NCI-H526 treated with DMSO at 0.1 percent for 48 hours (cell line): ENCODE measurements around the gene OSBPL10.

Experiments
- DNase-seq: peaks from one replicate; lab custom pipeline; 2025; lab: John Stamatoyannopoulos, UW

Gene OSBPL10

DNA sequence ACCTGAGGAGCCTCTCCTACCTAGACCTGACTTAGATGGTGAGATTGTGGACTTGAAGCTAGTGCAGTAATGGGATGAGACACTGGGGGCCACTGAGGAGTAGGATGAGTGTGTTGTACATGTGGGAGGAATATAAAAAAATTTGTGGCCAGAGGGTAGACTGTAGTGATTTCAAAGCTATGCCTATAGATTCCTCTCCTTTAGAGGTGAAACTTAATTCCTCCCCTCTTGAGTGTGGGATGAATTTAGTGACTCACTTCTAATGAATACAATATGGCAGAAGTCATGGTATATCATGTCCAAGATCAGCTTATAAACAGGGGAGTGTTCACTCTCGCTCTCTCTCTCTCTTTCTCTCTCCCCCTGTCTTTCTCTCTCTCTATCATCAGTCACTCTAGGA is 7.2 kb upstream of the OSBPL10 start:
- no peak for DNase-seq

DNA sequence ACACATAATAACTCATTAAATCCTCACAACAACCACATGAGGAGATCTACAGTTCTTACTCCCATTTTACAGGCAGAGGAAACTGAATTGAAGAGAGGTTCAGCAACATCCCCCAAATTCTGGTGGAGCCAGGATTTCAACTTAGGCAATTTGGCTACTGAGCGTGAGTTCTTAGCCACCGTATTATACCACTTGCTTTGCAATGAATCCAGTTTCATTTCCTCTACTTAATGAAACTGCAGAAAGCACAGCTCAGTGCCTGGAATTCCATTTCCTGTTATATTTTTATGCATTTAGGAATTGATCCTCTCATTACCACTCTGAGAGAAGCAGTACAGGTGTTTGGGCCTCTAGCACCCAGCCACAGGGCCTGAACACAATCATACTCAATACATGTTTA is 4.8 kb upstream of the OSBPL10 start:
- DNase-seq, result no peak

DNA sequence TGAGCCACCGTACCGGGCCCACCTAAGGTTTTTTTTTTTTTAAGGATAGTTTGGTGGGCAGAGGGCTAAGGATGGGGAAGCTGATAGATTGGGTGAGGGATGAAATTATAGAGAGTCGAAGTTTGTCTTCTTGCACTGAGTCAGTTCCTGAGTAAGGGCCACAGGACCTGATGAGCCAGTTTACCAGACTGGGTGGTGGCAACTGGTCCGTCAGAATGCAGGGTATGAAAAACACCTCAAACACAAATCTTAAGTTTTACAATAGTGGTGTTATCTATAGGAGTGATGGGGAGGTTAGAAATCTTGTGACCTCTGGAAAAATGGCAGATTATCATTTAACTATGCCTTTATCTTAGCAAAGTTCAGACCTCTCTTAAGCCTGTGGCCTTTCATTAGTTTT is 3.3 kb upstream of the OSBPL10 start:
- DNase-seq, result no peak

DNA sequence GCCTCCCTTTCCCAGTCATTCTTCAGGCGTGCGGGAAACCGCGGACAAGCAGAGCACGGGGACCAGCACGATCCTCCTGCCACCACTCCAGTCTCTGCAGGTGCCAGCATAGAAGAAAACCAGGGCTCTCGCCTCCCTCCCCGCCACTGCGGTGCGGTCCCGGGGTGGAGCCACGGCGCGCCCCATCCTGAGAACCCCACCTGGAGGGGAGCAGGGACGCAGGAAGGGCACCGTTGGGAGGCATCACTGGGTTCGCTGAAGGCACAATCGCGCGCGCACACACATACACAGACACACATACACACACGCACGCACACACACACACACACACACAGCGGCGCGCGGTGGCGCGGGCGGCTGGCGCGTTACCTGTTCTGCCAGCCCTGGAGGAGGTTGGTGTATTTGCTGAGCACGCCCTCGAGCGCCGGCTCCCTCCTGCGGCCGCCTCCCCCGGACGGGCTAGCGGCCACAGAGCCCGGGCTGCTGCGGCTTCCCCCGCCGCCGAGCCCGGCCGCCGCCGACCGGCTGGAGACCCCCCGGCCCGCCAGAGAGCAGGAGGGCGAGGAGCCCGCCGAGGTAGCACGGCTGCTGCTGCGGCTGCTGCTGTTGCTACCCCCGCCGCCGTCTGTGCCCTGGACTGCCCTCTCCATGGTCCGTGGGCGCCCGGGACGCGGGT is 394 bp downstream of the OSBPL10 start:
- peak; percentile 53 for DNase-seq

DNA sequence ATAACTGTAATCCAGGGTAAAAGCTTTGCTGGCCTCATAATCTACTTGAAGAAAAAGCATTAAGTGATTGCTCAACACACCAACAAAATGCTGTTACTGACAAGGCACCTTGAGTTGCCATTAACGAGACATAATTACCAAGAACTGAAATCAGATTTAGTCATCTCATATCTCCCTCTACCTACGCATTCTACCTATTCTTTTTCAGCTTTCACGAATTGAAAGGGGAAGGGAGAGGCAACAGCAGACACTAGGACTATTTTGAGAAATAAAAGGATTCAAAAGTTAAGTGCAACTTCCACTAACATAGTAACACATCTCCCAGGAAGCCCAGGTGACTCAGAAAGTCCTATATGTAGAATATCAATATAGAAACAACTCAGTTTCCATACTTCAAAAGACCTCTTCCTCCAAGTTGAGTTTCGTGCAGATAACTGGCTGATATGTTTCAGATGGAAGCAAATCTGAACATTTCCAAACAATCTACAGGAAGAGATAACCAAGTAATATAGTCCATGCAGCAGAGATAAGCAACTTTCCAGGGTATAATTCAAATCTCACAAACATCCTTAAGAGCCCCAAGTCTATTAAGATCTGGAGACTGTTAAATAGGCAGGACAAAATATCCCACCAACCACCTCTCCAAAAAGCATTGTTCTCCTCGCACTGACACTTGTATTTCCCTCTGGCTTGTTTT is 1.9 kb downstream of the OSBPL10 start:
- no peak for DNase-seq

DNA sequence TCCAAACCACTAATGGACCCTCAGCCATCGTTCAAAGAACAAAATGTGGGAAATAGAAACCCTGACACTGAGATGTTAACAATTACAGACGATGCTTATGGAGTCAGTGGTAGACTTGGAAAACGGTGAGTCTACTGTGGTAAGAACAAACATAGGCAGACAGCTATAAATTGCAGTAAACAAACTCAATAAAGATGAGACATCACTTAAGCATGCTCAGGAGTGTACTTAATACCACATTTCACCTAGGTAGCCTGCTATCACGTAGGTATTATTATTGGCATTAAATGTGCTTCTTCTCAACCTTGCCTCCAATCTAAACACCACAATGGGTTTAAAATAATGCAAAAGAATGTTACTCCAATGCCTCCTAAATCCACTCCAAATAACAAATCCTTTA is 2.5 kb downstream of the OSBPL10 start:
- no peak for DNase-seq

DNA sequence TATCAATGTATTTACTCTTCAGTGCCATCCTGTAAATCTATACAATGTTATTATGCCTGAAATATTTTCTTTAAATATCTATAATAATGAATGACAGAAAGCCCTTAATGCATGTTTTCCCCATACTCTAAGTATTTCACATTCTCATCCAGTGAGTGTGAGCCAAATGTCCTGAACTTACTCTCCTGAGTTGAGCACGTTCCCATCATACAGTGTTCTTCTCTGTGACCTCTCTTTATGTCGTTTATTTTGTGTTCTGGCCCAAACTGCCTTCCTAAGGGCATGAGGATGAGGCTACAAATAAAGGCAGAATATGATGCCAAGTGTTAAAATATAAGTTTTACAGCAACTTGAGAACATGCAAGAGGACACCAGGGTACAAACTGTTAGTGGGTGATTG is 3.3 kb downstream of the OSBPL10 start:
- DNase-seq, result no peak

DNA sequence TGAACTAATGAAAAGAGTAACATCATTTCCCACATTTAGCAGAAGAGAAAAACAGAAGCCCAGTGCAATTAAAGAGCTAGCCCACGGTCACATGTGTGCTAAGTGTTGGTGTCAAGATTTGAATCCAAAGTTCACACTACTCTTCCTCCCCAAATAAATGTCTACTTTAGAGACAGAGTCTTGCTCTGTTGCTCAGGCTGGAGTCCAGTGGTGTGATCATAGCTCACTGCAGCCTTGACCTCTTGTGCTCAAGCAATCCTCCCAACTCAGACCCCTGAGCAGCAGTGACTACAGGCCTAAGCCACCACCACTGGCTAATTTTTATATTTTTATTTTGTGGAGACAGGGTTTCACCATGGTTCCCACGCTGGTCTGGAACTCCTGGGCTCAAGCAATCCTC is 4.8 kb downstream of the OSBPL10 start:
- DNase-seq, result no peak

DNA sequence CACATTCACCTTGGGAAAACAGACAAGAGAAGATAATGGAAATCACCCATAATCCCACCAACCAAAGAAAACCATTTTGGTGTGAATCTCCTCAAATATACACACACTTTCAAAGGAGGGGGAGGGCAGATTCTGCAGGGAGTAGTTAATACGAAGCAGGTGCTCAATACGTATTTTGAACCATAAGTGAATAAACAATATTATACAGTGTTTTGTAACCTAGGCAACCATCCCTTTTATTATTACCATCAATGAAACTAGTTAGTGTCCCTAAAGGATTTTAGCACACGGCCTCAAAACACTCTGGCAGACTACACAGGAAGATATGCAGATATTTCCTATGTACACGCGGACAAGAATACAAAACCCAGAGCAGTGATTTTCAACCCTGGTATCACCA is 6.1 kb downstream of the OSBPL10 start:
- no peak for DNase-seq

DNA sequence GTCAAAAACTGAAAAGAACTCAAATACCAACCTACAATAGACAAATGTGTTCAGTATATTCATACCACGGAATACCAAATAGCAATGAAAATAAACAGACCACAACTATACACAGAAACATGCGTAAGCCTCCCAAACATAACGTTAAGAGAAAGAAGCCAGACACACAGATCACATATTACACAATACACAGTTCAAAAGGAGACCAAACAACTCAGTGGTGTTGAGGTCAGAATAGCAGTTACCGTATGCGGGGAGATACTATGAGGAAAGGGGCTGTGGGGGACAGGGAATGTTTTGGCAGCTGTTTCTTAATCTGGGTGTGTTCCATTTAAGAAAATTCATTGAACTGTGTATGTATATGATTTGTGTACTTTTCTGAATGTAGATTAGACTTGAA is 6.6 kb downstream of the OSBPL10 start:
- no peak for DNase-seq

DNA sequence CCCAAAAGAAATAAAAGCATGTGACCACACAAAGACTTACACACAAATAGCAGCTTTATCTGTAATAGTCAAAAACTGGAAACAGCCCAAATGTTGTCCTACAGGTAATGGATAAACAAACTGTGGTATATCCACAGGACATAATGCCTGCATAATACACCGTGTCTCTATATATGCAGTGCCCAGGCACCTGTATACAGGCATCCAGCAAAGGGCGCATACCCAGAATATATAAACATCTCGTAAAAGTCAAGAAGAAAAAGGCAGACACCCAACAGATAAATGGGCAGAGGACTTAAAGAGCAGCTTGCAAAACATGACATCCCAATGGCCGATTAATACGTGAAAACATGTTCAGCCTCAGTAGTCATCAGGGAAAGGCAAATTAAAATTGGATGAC is 7.2 kb downstream of the OSBPL10 start:
- DNase-seq, result no peak

DNA sequence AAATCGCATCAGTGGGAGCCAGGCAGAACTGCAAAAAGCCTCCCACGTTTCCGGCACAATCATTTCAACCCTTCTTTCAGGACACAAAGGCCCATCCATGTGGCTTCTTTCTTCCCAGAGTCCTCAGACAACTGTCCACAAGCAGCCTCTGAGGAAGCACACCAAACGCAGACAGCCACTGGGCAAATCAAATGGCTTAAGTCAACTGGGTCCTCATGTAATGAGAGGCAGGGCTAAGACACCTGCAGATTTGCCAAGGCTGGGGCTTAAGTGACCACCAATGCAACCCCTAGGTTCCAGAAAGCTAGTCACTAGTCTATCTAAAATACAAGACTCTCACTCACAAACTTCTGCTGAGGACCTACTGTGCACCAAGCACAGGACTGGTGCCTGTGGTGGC is 8.0 kb downstream of the OSBPL10 start:
- no peak for DNase-seq

DNA sequence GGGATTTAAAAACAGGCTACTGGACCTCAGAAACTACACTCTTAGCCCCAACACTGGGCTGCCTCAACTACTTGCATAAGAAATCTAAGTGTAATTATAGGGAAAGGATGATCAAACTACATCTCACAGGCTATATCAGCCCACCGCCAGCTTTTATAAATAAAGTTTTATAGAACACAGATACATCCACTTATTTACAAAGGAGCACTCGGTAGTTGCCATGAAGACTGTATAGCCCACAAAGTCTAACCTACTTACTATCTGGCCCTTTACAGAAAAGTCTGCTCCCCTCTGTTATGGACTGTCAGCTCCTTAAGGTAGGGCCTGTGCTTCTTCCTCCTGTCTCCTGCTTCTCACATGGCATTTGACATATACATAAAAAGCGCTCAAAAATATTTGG is 9.5 kb downstream of the OSBPL10 start:
- no peak for DNase-seq

DNA sequence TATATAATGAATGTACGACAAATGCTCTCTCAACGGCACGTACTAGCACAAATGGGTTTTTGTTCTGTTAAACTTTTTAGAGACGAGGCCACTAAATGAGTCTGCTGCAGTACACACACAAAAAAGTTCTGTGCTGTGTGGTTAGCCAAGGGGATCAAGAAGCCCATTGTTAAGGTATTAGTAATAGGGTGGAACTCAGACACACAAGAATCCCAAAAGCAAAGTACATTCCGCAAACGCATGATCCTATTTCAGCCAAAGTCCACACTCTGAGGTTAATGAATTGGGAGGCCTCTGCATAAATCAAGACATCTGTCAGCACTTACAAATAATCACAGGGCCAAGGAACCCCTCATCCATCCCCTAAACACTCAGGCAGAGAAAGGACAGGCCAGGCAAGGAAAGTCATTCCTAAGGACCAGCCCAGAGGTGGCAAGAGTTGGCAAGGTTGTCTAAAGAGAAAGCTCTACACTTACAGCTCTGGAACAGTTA is 12.1 kb downstream of the OSBPL10 start:
- DNase-seq, result no peak

DNA sequence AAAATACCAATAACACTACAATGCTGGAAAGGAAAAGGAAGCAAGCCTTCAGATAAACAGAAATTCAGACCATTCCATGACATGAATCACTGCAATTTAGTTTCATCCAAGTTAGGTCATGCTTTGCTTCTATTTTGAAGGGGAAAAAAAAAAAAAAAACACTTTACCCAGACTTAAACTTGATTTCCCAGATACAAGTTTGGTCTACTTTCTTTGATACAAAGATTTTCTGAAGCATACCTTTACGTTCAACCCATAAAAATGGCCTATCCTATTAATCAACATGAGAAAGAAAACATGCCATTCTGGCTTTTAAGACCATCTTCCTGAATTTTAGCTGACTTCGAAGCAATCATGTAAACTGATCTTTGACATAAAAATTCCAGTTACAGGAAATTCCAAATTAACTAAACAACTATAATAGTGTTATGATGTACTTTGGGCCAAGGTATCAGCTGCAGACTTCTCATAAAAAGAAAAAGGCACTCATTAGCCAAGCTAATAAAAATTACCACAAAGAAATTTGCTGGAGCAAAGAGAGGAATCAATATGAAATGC is 12.6 kb downstream of the OSBPL10 start:
- no peak for DNase-seq

DNA sequence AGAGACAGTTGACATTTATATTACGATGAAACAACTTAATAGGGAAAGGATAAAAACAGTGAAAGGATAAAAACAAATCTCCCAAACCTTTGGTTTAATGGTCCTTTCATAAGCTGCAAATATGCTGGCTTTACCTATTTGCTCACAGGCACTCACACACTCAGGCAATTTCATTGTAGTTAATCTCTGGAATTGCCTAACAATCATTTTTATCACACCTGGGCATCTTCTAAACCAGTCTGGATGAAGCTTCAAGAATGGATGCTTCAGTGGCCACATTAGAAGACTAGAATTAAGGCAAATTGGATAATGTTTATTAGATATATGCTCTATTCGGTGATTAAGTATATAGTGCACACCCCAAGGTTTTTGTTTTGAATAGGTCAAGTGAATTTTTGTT is 13.5 kb downstream of the OSBPL10 start:
- no peak for DNase-seq

DNA sequence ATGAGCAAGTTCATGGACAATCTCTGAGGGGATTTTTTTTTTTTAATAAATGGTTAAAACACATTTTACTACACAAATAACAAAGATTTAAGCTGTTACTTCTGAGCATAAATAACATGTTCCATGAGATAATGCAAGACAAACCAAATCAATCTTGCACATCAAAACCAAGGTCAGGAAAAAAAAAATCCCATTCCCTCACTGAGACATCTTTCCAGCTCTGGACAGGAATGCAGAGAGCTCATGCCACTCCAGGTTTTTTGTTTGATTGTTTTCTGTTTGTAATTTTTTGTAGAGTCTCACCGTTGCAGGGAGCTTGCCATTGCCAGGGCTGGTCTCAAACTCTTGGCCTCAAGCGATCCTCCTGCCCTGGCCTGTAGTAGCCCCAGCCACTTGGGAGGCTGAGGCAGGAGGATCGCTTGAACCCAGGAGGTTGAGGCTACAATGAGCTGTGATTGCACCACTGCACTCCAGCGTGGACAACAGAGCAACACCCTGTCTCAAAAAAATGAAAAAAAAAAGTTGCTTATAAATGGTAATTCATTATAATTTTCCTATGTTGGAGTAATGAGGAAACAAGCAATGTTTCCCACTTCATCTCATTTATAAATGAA is 14.0 kb downstream of the OSBPL10 start:
- no peak for DNase-seq

DNA sequence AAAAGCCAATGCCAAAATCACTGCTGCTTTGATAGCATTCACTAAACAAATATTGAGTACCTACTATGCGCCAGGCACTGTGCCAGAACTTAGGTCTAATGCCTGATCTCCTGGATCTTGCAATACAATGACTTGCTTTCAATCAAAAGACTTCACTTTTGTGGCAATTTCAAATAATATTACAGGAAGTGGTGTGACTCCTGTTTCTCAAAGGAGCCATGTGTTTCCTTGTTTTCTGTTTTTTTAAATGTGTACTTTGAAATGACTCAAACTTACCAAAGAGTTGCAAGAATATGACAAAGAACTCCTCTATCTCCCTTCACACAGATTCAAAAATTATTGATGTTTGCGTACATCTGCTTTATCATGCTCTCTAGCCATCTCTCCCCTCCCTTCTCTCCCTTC is 18.3 kb downstream of the OSBPL10 start:
- DNase-seq, result no peak

DNA sequence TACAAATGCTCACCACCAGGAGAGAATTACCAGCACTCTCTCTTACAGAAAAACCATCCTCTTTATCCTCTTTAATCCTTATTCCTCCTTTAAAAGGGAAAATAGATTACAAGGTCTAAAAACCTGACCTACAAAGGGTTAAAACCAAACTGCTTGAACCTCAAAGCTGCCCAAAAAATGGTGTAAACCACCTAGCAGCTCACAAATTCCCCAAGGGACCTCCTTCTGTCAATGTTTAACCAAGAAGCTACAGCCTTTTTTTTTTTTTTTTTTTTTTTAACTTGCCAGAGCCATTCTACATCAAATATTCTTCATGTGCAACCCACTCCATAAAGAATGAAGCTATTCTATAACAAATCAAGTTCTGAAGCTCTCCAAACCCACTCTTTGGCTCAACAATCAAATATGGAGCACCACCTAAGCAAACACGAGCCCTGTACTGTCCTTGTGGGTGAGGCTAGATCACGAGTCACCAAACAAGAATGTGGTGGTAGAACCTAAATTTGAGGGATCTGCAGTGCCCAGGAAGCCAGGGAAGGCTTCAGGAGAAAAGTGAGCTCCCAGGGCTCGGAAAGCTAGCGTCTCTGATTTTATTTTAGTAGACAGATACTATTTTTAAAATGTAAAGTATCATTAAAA is 20.1 kb downstream of the OSBPL10 start:
- DNase-seq, result no peak

DNA sequence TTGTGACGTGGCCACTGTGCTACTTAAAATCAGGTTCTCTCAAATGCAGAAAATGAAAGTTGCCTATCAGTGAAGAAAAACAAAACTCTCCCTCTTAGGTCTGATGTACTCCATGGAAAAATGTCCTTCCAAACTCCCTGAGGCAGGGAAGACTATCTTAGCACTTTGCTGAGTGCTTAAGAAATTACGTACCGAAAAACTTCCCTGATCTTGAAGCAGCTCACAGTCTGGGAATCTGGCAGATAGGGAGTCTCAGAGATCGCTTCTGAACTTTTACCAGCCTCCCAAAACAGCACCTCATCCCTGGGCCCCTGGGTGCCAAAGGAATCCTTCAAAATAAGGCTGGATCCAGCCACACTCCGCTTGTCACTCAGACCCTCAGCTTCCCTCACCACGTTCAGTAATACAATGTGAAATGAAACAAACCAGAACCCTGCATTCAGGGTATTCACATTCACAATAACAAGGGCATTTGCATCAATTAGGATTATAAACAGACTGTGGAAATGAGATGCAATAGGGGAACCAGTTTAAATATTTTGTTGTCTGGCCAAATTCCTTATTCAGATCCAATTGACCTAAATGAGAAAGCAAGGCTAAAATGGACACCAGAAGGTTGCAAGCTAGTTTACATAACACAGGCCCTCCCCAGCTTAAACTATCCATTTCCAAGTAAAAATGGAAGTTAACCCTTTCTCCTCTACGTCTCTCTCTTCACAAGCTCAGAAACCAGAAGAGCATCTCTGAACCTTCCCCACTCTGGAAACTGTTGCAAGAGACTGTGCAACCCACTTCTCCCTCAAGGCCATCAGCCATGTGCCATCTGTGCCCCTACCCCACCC is 20.9 kb downstream of the OSBPL10 start:
- DNase-seq, result no peak

DNA sequence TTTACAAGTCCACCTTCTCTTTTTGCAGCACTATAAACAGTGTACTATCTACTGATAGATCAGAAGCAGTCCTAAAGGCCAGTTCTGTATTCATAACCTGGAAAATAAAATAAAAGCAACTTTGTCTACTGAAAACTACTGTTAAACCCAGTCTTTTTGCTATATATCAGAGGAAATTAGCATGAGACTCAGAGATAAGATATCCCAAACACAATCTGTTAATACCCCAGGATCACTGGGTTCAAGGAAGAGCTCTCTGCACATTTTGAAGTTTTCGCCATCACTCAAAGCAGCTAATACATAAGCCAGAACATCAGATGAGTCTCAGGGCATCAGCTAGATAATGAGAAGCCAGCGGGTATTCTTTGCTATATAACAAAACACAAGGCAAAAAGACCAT is 21.8 kb downstream of the OSBPL10 start:
- DNase-seq, result no peak

DNA sequence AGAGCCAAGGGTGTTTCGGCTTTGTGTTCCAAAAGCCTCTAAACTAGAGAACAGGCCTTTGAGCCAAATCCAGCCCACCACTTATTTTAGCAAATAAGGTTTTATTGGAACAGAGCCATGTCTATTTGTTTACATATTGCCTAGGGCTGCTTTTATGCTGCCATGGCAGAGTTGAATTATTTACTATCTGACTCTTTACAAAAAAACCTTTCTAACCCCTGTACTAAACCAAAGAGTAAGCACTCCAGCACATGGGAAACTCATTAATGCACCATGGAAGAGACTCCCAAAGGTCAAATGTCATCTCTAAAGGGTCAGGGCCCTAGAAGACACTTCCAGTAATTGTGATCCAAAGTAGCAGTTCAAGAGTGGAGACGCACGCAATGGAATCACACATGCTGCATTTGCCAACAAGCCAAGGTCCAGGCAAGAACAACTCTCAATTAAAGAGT is 22.3 kb downstream of the OSBPL10 start:
- DNase-seq, result no peak
